CD14-positive monocyte (primary cell): ENCODE results near the gene HVCN1. TPM values are rescaled to one million over a fixed set of nuclear protein-coding genes. Genes with fewer than 3 reads are reported as not detected.

Experiments used
- DNase-seq, 3 donors: peaks; one replicate each; pipeline ENCODE4 v3.0.0-alpha.2; 2011 to 2022
- H2AFZ ChIP-seq: 2 replicates; pipeline ENCODE4 v1.6.0; 2012; ENCODE audit warnings: mild to moderate bottlenecking, low read depth, low read length, inconsistent platforms; ENCODE audit not compliant: insufficient read depth, poor library complexity, severe bottlenecking
- H3K27ac ChIP-seq, 2 donors: 1 replicate in 1 of 2; 2 replicates in 1 of 2; pipeline ENCODE4 v1.5.1; 2012 to 2013; ENCODE audit warnings: low read length in 2 of 2, control low read depth in 1 of 2, inconsistent platforms in 1 of 2, low read depth in 1 of 2, mild to moderate bottlenecking in 1 of 2
- H3K27me3 ChIP-seq, 2 donors: one replicate each; pipeline versions ENCODE4 v1.6.0 to v1.6.1; 2011 to 2013; ENCODE audit warnings: low read length in 2 of 2; ENCODE audit not compliant: control insufficient read depth in 2 of 2, insufficient read depth in 2 of 2
- H3K36me3 ChIP-seq, 2 donors: replicated peaks in 1 of 2; 1 replicate in 1 of 2; 2 replicates in 1 of 2; pipeline versions ENCODE4 v1.5.1 to v1.6.1; 2012 to 2013; ENCODE audit warnings: low read length in 2 of 2, control low read depth in 1 of 2, inconsistent platforms in 1 of 2, mild to moderate bottlenecking in 1 of 2; ENCODE audit not compliant: insufficient read depth in 2 of 2, control insufficient read depth in 1 of 2
- H3K4me1 ChIP-seq, 2 donors: 1 replicate in 1 of 2; 2 replicates in 1 of 2; pipeline versions ENCODE4 v1.5.1 to v1.6.1; 2012 to 2013; ENCODE audit warnings: low read length in 2 of 2, control low read depth in 1 of 2, inconsistent platforms in 1 of 2, mild to moderate bottlenecking in 1 of 2, moderate library complexity in 1 of 2; ENCODE audit not compliant: insufficient read depth in 2 of 2, control insufficient read depth in 1 of 2
- H3K4me2 ChIP-seq: replicated peaks from 2 replicates; pipeline ENCODE3; 2012; ENCODE audit warnings: low read length, moderate library complexity, mild to moderate bottlenecking; ENCODE audit not compliant: poor library complexity, severe bottlenecking; ENCODE audit errors: extremely low read depth
- H3K4me3 ChIP-seq, 3 experiments: fragments of 200-600 bp in 1 of 3; sonication (generic) in 1 of 3; replicated peaks in 1 of 3; 1 replicate in 2 of 3; 2 replicates in 1 of 3; pipeline ENCODE4 v1.5.1; 2011 to 2013; ENCODE audit warnings: low read length in 3 of 3, mild to moderate bottlenecking in 3 of 3, control low read depth in 2 of 3, low read depth in 2 of 3, inconsistent platforms in 1 of 3, moderate library complexity in 1 of 3
- H3K79me2 ChIP-seq: 2 replicates; pipeline ENCODE4 v1.6.0; 2012; ENCODE audit warnings: mild to moderate bottlenecking, control low read depth, inconsistent platforms, low read length, moderate library complexity; ENCODE audit not compliant: insufficient read depth
- H3K9ac ChIP-seq: 2 replicates; pipeline ENCODE4 v1.6.0; 2017; ENCODE audit warnings: low read length, mild to moderate bottlenecking; ENCODE audit not compliant: insufficient read depth, poor library complexity, severe bottlenecking
- H3K9me3 ChIP-seq, 2 donors: replicated peaks in 1 of 2; 1 replicate in 1 of 2; 2 replicates in 1 of 2; pipeline versions ENCODE4 v1.5.1 to v1.6.1; 2012 to 2013; ENCODE audit warnings: low read length in 2 of 2, control low read depth in 1 of 2; ENCODE audit not compliant: control insufficient read depth in 1 of 2, insufficient read depth in 1 of 2
- H4K20me1 ChIP-seq: 2 replicates; pipeline ENCODE4 v1.6.0; 2012; ENCODE audit warnings: mild to moderate bottlenecking, low read length, control low read depth, moderate library complexity; ENCODE audit not compliant: insufficient read depth
- H3K27ac Mint-ChIP-seq, 7 donors: one replicate each; pipeline ENCODE4 v1.8.0; 2020; ENCODE audit warnings: mild to moderate bottlenecking in 7 of 7, mixed read lengths in 7 of 7, moderate library complexity in 6 of 7, inconsistent platforms in 2 of 7
- H3K27me3 Mint-ChIP-seq, 3 donors: one replicate each; pipeline ENCODE4 v1.8.0; 2021 to 2022; ENCODE audit warnings: low read depth in 3 of 3, mild to moderate bottlenecking in 3 of 3, mixed read lengths in 3 of 3, moderate library complexity in 3 of 3, inconsistent platforms in 1 of 3
- H3K36me3 Mint-ChIP-seq, 2 donors: one replicate each; pipeline ENCODE4 v1.8.0; 2020; ENCODE audit warnings: mixed read lengths in 2 of 2, inconsistent platforms in 1 of 2, mild to moderate bottlenecking in 1 of 2
- H3K4me1 Mint-ChIP-seq: one replicate; pipeline ENCODE4 v1.8.0; 2020; ENCODE audit warnings: mild to moderate bottlenecking, mixed read lengths
- H3K4me3 Mint-ChIP-seq, 2 donors: one replicate each; pipeline ENCODE4 v1.8.0; 2020; ENCODE audit warnings: mild to moderate bottlenecking in 2 of 2, mixed read lengths in 2 of 2, moderate library complexity in 1 of 2
- H3K9me3 Mint-ChIP-seq, 7 donors: one replicate each; pipeline ENCODE4 v1.8.0; 2020 to 2022; ENCODE audit warnings: mixed read lengths in 7 of 7, mild to moderate bottlenecking in 6 of 7, moderate library complexity in 6 of 7, inconsistent platforms in 2 of 7
- WGBS: methylation state at CpG from one replicate; pipeline ENCODE4 v1.1.5; 2013; ENCODE audit warnings: missing lambda C conversion rate; ENCODE audit not compliant: insufficient coverage; 5-methylcytosine and 5-hydroxymethylcytosine counted together
- intact Hi-C, 2 donors: fragments of 100-400 bp; cut with micrococcal nuclease; formaldehyde crosslinking; loops; one replicate each; pipeline versions ENCODE4 v1.15.0 to v1.15.1; 2023
- polyA plus RNA-seq, 3 donors: library from polyadenylated mRNA; depleted of rRNA in 1 of 3; unstranded in 2 of 3; stranded (reverse) in 1 of 3; fragments of 300-500 nt in 2 of 3; fragments of >200 nt in 1 of 3; fragmentation: Illumina TruSeq in 2 of 3; gene quantifications; 1 replicate in 2 of 3; 2 replicates in 1 of 3; pipeline ENCODE4 v1.2.3, GENCODE V29; 2012 to 2021
- TF ChIP-seq, protein P1 (sequence below): fragments of 200-600 bp; IDR thresholded peaks from one replicate; pipeline ENCODE4 v1.8.0; 2022; ENCODE audit warnings: antibody characterized with exemption, mild to moderate bottlenecking

The HVCN1 gene
- polyA plus RNA-seq, 3 donors = 119 to 167 (median 121) TPM

DNA sequence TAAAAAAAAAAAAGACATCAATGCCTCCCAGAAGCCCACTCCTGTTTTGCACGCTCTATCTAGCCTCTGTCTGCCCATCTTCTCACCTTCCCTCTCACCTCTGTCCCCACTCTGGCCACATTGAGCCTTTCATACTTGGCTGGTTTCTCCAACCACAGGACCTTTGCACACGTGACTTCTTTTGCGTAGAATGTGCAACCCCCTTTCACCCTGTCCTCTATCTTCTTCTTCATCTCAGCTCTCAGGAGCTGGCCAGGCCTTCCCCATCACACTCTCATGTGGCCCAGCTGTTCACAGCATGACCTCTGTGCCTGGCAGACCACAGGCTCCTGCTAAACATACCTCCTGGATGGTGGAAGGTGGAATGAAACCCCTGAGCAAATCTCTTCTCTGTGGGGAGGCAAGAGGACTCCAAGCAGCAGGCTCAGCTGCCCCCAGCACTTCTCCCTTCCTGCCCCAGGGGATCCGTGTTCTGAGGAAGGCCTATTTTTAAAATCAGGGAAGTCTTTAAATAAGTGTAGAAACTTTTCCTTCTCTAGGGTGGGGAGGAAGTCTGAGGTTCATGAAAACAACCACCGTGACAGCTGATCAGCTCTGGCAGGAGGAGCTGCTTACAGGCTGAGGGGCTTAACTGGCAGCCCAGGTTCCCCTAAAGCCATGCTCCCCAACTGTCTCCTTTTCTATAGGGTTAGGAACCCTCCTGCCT is 11.6 kb downstream of the HVCN1 start:
- Mint-ChIP-seq H3K4me3 (peak overlapping the region; percentile 43 to 90), H3K4me1 (peaks cover 64% of the 10 kb centered on the region), H3K27ac (peak overlapping the region; percentile 67 to 95 (median 86)), H3K27me3 (peaks cover 0 to 4% (median 0%) of the 10 kb centered on the region in 3 donors), H3K9me3 (no peaks in the 10 kb centered on the region), H3K36me3 (peaks cover 60 to 84% of the 10 kb centered on the region in 2 donors)
- Histone ChIP-seq H3K79me2 (peaks cover 47% of the 10 kb centered on the region), H4K20me1 (peaks cover 68% of the 10 kb centered on the region), H3K4me3 (peak overlapping the region; percentile 6 to 67 (median 11)), H3K9ac (peak overlapping the region; percentile 39), H3K4me1 (peaks cover 47 to 48% of the 10 kb centered on the region in 2 donors), H3K9me3 (no peaks in the 10 kb centered on the region), H3K36me3 (peaks cover 35 to 70% of the 10 kb centered on the region in 2 donors), H2AFZ (no peak overlapping the region), H3K27ac (peak overlapping the region; percentile 57 to 80), H3K4me2 (peak overlapping the region; percentile 74), H3K27me3 (no peaks in the 10 kb centered on the region)
- intact Hi-C loops = no loop called here
- peak in 2 of 3 donors; percentile 28 to 40 for DNase-seq
- WGBS = 34% methylated on average over 3 of the region's 5 CpGs
- TF ChIP-seq, protein P1, sequence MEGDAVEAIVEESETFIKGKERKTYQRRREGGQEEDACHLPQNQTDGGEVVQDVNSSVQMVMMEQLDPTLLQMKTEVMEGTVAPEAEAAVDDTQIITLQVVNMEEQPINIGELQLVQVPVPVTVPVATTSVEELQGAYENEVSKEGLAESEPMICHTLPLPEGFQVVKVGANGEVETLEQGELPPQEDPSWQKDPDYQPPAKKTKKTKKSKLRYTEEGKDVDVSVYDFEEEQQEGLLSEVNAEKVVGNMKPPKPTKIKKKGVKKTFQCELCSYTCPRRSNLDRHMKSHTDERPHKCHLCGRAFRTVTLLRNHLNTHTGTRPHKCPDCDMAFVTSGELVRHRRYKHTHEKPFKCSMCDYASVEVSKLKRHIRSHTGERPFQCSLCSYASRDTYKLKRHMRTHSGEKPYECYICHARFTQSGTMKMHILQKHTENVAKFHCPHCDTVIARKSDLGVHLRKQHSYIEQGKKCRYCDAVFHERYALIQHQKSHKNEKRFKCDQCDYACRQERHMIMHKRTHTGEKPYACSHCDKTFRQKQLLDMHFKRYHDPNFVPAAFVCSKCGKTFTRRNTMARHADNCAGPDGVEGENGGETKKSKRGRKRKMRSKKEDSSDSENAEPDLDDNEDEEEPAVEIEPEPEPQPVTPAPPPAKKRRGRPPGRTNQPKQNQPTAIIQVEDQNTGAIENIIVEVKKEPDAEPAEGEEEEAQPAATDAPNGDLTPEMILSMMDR = no peak

DNA sequence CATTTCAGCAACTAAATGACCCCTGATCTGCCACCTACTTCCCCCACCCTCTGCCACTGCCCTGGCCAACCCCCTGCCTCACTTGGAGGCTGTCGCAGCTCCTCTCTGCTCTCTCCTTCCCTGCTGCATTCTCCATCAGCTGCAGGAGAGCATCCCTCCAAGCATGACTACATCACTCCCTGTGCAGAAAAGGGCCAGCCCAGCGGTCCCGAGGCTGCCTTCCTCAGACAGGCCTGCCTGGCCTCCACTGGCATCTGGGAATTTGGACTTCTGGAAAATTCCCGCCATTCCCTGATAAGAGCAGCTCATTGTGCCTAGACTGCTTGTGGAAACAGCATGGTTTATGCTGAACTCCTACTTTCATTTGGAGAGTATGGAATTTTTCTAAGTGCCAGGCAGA is 12.7 kb downstream of the HVCN1 start:
- peaks cover 74% of the 10 kb centered on the region for H4K20me1 ChIP-seq
- H3K27ac Mint-ChIP-seq = peak overlapping the region in 2 of 7 donors; percentile 50 to 73
- WGBS = 100% methylated on average over 4 of the region's 4 CpGs
- no peaks in the 10 kb centered on the region for H3K9me3 Mint-ChIP-seq
- peaks cover 63 to 84% of the 10 kb centered on the region in 2 donors for H3K36me3 Mint-ChIP-seq
- H3K4me1 ChIP-seq = peaks cover 47 to 48% of the 10 kb centered on the region in 2 donors
- H3K27me3 ChIP-seq = no peaks in the 10 kb centered on the region
- no peak overlapping the region for H3K4me2 ChIP-seq
- H3K27ac ChIP-seq = peak overlapping the region in 1 of 2 donors; percentile 43
- TF ChIP-seq, protein P1 = no peak
- H3K9me3 ChIP-seq = no peaks in the 10 kb centered on the region
- peaks cover 0 to 4% (median 0%) of the 10 kb centered on the region in 3 donors for H3K27me3 Mint-ChIP-seq
- intact Hi-C loops = no loop called here
- no peak overlapping the region for H3K9ac ChIP-seq
- no peak overlapping the region for H2AFZ ChIP-seq
- no peak overlapping the region for H3K4me3 ChIP-seq
- no peak overlapping the region for H3K4me3 Mint-ChIP-seq
- peaks cover 59% of the 10 kb centered on the region for H3K4me1 Mint-ChIP-seq
- no peak for DNase-seq
- H3K79me2 ChIP-seq = peaks cover 45% of the 10 kb centered on the region
- H3K36me3 ChIP-seq = peaks cover 31 to 70% of the 10 kb centered on the region in 2 donors
